HG02588 (cell line): ENCODE measurements around the gene ASNSD1.
"Not testable (repeated sequence)": the region's sequence is repeated elsewhere in the genome, so short reads cannot be mapped to it uniquely, and the experiment has no call there.

Source experiments
- ATAC-seq: cut with Tn5 transposase; IDR thresholded peaks from one replicate; pipeline ENCODE4 v1.9.1; 2021; ENCODE audit warnings: mild to moderate bottlenecking, moderate library complexity; ENCODE audit not compliant: unreplicated experiment

The ASNSD1 gene

DNA sequence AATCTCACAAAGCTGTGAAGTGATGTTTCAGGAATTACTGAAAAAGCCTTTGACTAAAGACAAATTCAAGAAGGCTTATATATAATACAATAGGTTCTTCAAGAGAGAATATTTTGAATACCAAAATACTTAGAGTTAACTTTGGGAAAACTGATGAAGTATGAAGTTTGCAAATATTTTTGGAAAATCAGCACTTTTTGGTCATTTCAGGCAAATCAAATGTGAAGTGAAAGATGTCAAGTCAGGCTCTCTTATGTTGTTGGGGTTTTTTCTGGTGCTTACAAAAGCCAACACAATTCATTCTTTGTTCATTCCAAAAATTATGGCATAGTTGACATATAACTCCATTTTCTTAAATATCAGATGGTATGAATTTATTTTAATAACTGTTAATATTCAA lies 14.7 kb upstream of the ASNSD1 start:
- no peak for ATAC-seq

DNA sequence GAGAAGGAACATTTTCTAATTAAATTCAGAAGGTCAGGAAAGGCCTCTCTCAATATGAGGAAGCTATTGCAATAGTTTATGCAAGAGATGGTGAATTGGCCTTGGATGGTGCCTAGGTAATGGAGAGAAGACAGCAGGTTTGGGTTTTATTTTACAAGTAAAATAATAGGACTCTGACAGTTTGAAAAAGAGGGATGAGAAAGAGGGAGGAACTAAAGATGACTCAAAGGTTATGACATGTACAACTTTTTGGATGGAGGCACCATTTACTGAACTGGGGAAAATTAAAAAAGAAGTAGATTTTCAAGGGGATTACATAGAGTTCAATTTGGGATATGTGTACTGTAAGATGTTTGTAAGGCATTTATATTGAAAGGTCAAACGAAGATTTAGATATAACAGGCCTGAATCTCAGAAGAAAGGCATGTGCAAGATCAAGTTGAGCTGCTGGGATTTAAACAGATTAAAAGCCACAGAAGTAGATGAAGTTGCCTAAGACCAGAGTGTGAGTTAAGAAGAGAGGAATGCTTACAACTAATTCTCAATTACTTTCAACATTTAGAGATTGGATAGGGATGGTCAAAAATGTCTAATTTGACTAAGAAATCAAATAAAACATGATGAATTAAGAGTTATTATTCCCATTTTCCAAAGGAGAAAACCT lies 12.3 kb upstream of the ASNSD1 start:
- ATAC-seq = no peak

DNA sequence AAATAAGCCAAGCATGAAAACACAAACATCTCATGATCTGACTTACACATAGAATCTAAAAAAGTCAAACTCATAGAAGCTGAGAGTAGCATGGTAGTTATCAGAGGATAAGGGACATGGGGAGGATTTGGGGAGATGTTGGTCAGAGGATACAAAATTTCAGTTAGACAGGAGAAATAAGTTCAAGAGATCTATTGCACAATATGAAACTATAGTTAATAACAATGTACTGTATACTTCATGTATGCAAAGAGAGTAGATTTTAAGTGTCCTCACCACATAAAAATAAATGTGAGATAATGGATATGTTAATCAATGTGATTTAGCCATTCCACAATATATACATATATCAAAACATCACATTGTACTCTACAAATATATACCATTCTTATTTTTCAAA lies 10.0 kb upstream of the ASNSD1 start:
- ATAC-seq = no peak

DNA sequence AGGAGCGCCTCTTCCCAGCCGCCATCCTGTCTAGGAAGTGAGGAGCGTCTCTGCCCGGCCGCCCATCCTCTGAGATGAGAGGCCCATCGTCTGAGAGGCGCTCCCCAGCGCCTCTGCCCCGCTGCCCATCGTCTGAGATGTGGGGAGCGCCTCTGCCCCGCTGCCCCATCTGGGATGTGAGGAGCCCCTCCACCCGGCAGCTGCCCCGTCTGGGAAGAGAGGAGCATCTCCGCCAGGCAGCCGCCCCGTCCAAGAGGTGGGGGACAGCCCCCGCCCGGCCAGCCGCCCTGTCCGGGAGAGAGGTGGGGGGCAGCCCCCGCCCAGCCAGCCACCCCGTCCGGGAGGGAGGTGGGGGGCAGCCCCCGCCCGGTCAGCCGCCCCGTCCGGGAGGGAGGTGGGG lies 7.8 kb upstream of the ASNSD1 start:
- ATAC-seq = not testable (repeated sequence)

DNA sequence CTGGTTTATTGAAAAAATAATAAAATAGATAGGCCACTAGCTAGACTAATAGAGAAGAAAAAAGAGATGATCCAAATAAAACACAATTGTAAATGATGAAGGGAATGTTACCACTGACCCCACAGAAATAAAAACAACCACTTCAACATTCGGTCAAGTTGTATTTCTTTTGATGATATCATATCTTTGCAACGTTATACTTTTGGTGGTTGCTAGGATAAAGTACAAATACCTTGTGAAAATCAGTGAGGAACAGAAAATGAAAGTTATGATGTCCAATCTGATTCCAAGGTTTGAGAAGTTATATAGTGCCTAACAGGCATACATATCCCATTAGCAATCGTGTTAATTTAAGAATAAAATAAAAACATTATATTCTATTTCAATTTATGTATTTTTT lies 6.6 kb upstream of the ASNSD1 start:
- no peak for ATAC-seq

DNA sequence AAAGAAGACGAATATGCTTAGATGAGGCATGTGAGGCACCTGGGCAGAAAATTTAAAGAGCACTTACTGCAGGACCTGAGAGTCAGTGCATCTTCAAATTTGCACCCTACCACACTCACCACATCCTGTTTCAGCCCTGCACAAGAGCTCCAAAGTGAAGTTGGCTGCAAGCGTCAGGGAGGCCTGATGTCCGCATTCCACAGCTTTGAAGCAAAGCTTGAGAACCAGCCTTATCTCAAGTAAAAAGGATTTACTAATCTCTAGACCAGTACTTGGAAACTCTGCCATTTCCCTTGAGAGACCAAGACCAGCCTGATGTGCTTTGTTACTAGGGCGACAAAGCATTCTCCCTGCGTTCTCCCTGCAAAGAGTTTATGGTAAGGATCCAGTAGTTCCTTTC lies 3.4 kb upstream of the ASNSD1 start:
- peak; percentile 35 for ATAC-seq

DNA sequence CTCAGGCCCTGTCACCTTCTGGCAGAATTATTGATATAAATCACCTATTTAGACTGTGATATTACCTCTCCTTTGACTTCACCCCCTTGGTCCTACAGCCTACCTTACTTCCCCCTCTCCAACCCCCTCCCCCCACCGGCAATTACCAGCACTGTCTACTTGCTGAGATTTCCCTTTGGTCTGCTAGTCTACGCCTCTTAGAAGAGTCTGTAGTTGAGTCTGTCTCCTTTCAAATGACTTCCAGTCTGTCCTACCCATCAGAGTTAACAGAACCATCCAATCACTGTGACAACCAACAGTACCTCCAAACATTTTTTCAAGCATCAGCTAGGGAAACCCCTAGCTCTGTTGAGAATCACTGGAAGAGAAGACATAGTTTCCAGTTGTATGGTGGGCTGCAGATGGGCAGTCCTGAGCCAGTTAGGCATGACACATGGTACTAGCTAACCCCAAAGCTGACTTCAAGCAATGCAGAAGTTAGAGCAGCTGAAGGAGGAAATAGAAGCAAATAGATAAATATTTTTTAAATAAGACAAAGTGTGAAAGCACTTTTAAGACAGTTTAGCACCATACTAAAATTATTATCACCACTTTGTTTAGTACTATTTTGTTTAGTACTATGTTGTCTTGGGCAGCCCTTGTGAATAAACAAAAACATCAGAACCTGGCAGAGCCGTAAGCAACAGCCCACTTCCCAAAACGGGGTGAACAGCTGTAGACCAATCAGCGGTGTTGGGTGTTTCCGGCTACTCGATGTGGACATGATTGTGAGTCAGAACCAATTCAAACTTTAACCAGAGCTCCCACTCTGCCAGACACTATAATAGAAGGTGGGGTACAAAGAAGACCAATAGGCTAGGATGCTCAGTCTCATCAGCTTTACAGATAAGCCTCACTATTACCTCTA lies 2.7 kb upstream of the ASNSD1 start:
- ATAC-seq = no peak

DNA sequence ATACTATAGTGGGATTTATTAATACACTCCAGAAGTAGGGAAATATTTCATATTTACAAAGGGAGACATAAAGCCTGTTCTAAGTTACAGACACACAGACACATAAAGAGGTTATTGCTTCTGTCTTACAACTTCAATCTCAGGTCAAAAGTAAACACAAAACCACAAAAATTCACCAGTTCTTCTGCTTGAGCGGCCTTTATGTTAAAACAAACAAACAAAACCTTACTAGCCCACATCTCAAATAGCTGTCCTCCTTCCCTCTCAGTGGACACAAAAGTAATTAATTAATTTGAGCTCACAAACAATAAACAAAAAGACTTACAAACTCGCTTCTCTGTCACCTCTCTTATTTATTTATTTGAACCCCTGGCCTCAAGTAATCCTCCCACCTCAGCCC lies 1.5 kb upstream of the ASNSD1 start:
- no peak for ATAC-seq

DNA sequence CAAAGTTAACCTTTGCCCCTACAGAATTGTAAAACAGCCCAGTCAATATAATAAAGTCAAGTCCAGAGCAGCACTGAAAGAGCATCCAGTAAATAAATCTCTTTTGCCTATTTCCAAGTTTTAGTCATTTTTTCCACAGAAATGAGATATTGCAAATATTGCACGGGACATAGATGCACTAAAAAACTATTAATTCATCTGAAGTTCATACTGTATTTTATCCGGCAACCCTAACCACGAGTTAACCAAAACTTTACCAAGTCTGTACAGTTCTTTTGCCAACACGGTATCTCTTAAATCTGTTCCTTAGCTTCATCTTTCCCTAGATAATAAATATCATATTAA lies 484 bp upstream of the ASNSD1 start:
- no peak for ATAC-seq

DNA sequence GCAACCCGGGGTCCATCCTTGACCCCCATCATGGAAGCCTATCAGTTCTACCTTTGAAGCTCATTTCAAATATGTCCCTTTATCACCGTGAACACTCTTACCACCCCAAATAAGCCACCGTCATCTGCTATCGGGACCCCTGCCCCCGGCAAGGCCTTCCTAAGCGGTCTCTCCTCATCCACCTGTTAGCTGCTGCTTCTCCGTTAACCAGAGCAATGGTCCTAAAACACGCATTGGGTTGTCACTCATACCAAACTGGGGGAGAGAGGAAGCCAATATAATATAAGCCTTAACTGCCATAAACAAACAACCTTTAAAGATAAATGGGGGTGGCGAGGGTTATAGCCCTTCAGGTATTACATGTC lies 680 bp downstream of the ASNSD1 start:
- ATAC-seq = no peak

DNA sequence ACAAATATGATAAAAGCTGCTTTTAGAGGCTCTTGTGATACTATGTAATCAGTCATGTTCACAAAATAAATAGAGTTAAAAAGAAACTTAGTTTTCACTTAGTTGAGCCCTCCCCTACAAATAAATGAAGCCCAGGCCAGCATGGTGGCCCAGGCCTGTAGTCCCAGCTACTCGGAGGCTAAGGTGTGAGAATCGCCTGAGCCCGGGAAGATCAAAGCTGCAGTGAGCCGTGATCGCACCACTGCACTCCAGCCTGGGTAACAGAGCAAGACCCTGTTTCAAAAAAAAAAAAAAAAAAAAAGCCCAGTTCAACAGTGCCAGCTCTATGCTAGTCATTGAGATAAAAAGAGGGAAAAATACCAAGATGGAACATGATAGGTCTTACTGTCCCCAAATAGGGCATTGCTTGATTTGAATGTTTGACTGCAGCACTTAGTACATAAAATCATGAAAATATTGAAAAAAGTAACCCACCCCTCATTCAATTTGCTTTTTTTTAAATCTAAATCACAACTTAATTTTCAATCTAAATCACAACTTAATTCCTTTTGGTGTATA lies 1.5 kb downstream of the ASNSD1 start:
- ATAC-seq = no peak

DNA sequence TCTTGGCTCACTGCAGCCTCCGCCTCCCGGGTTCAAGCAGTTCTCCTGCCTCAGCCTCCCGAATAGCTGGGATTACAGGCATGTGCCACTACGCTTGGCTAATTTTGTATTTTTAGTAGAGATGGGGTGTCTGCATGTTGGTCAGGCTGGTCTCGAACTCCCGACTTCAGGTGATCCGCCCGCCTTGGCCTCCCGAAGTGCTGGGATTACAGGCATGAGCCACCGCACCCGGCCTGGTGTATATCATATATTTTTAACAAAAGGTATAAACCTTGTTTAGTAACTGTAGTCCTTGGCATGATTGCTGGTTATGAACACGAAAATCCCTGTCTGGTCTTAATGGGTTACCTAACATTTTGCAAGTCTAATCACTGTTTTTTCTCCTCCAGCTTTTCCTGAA lies 2.1 kb downstream of the ASNSD1 start:
- not testable (repeated sequence) for ATAC-seq

DNA sequence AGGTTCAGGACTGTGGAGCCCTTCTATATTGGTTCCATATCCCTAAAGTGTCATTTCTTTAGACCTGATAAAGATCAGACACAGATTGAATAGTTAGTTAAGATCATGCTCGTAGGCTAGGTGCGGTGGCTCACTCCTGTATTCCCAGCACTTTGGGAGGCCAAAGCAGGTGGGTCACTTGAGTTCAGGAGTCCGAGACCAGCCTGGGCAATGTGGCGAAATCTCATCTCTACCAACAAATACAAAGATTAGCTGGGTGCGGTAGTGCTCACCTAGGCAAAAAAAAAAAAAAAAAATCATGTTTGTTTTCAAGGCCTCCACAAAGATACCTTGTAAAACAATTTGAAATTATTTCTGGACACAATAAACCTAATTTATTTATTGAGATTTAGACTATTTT lies 8.7 kb downstream of the ASNSD1 start:
- no peak for ATAC-seq

DNA sequence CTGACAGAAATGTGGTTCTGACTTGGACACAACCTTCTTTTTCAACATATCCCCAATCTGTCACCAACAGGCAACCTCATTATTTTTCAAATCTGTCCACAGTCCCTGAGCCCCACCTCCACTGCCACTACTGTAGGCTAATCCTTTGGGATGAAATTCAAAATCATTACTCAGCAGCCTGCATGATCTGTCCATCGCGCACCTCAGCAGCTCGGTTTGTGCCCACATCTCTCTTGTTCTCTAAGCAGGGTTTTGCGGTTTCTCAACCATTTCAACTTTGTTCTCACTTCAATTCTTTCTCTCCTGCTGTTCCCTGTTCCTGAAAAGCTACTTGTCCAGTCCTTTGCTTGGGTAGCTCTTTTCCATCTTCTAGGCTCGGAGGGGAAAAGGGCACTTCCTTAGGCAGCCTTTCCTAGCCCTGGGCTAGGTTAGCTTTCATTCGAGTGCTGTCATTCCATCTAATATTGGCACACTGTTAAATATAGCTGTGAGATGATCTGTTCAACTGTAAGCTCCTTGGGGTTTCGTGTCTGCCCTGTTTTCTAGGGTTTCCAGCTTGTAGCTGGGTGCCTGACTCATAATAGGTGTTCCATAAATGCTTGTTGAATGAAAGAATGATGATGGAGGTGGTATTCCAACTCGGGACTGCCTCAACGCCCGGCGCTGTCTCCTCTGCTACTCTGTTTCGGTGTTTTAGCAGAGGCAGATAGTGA lies 12.6 kb downstream of the ASNSD1 start:
- ATAC-seq = no peak

DNA sequence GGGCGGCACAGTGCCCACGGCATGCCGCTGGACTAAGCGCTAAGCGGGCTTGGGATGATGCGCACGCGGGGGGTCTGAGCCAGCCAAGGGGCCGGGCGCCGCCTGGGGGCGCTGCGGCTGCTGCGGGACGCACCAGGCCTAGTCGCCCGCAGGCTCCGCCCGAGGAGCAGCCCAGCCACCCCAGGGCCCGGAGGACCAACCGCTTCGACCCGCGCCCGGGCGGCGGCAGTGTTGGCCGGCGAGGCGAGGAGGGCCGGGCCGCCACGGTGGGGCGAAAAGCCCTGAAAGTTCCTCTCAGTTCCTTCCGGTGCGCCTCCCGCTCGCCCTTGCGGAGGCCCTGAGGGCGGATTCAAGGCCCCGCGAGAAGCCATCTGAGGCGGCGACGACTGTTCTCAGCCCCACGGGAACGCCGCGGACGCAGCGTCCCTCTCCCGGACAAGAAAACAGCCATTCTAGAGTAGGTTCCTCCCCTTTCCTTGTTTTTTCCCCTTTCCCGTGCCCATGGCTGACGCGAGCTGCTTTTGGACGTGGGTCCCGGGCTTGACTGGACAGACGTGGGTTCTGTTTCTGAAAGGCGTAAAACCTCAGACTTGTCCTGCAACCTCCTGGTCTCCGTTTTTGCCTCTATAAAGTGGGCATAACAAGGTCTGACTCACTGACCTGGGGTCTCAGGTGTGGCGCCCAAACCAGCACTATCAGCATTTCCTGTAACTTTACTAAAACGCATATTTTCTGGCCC lies 13.3 kb downstream of the ASNSD1 start, which contains the start of gene ANKAR:
Gene ANKAR, plus strand, starts transcription at position 297 of the 739 bp plus-strand sequence. CDS start 1,821 bp downstream, outside the sequence.
- peak; percentile 98 for ATAC-seq

DNA sequence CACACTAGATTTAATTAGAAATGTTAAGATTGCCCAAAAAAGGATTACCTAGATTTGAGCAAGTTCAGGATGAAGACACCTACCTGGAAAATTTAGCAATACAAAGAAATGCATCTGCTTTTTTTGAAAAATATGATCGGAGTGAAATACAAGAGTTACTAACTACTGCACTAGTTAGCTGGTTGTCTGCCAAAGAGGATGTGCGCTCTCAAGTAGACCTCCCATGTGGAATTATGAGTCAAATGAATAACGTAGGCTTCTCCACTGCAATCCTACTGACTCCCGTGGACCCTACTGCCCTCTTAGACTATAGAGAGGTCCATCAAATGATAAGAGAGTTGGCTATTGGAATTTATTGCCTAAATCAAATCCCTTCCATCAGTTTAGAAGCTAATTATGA lies 15.2 kb downstream of the ASNSD1 start:
- ATAC-seq = no peak

DNA sequence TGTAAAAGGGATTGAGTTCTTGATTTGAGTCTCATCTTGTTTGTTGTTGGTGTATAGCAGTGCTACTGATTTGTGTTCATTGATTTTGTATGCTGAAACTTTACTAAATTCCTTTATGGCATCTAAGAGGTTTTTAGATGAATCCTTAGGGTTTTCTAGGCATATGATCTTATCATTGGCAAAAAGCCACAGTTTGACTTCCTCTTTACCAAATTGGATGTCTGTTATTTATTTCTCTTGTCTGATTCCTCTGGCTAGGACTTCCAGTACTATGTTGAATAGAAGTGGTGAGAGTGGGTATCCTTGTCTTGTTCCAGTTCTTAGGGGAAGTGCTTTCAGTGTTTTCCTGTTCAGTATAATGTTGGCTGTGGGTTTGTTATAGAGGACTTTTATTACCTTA lies 18.0 kb downstream of the ASNSD1 start:
- ATAC-seq = no peak

DNA sequence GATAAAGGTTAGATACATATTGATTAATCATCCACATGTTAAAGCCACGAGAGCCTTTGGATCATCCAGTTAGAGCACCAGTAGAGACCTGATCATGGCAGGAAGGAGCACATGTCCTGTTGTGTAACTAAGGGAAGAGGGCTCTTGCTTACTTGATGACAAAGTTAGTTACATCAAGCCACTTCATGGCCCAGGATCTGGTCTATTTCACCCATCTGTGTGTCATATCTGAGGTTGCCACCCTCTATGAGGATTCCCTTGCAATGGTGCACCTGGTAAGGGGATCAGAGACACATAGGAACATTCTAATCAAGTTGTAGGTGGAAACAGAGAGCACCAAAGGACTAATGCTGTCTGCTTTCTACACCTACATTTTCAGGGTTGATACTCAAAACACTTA lies 19.9 kb downstream of the ASNSD1 start:
- no peak for ATAC-seq

DNA sequence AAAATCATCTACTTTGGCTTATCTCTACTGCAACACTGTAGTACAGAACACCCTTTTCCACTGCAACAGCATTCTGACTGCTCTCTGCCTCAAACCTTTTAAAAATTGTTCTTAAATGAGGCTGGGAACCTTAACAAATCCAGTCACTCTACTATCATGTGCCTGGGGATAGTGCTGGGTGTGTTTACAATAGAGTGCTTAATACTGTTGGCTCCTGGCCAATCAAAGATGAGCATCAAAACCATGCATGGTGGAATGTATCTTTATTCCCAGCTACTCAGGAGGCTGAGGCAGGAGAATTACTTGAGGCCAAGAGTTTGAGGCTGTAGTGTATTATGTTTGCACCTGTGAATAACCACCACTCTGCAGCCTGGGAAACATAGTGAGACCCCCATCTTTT lies 20.6 kb downstream of the ASNSD1 start:
- no peak for ATAC-seq

DNA sequence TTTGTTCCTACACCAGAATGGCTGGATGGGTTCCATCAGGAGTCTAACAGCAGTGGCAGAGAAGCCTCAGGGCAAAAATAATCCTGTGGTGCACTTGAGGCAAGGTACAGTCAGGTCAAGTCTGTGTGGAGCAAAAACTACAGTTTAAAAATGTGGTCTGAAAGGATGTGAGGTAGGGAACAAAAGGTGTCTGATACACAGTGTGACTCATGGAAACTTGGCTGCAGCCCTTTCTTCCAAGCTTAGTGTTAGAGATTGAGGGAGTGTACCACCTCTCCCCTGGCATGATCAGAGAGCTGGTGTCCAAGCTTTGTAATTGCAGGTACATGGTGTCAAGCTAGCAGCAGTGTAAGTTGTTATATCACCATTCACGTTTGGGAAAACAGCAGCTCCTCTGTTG lies 22.1 kb downstream of the ASNSD1 start:
- ATAC-seq = no peak

DNA sequence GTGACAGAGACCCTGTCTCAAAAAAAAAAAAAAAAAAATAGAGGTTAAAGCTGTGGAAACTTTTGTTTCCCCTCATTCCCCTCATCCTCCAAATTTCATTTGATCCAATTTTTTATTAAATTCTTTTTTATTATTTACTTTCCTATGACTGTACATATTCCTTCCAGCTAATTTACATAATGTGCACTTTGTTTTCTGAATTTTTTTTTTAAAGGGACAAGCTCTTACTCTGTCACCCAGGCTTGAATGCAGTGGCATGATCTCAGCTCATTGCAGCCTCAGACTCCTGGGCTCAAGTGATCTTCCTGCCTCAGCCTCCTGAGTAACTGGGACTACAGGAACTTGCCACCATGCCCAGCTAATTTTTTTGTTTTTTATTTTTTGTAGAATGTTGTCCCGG lies 23.6 kb downstream of the ASNSD1 start:
- ATAC-seq = no peak
